DMS53 treated with DMSO at 0.1 percent for 48 hours (cell line): ENCODE results near the gene PLXNB2.

Experiments used
- DNase-seq: peaks from one replicate; lab custom pipeline; 2025; ENCODE audit not compliant: unreplicated experiment; lab: John Stamatoyannopoulos, UW

PLXNB2 gene

DNA sequence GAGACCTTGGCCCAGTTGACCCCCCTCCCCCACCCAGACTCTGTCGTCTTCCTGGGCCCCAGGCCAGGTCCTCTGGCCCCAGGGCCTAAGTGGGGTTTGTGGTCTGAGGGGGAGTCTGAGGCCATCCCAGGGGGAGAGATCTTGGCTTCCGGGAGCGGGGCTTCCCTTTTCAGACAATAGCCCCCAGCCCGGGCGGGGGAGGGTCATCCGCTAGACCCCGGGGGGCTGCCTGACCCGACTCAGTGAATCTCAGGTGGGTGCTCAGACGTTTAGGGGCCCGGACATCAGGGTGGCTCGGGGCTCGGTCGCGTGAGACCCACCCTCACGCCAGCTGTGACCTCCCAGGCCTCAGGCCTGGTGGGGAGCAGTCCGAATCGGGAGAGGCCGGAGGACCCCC lies 37.9 kb downstream of the PLXNB2 start:
- no peak for DNase-seq

DNA sequence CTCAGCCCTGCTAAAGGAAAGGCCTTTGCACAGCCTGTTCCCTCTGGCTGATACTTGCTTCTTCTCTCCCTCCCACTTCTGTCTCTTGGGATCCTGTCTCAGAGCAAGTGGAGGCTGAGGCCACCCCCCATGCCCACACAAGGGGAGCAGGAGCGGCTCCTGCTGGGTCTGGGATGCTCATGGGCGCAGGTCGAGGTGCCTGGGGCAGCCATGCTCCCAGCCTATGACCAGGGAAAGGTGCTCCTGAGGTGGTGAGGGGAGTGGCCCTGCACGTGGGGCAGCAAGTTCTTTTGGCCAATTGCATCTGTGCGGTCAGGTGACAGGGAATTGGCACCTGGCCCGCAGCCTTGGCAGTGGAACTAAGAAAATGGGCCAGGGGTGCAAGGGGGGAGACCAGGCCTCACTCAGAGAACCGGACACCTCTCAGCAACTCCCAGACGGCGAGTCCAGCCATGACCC lies 38.8 kb downstream of the PLXNB2 start:
- peak; percentile 33 for DNase-seq

DNA sequence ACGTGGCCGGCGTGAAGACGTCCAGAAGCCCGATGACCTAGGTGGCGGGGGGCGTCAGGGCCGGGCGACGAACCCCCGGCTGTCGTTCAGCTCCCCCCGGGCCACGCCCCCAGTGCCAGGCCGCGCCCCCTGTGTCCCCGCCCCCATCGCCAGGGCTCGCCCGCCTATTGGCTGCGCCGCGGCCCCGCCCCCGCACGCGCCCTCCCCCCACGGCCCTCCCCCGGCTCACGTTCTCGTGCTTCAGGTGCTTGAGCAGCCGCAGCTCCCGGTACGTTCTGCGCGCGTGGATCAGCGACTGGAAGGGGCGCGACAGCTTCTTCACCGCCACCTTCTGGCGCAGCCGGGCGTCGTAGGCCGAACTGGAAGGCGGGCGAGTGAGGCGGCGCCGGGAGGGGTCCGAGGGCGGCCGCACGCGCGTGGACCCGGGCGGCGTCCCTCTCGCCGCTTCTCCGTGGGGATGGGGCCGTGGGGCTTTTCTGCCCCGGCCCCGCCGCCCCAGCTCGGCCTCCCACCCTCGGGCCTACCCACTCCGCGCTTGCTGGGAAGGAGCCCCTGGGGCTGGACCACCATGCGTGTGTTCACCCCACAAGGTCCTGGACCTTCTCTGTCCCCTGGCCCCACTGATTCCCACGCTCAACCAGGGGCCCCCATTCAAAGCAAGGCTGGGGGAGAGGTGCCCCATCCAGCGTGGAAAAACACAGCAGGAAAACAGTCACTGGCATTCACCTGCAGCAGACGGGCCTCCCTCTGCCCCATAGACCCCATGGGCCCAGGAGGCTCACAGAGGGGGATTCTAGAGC lies 39.7 kb downstream of the PLXNB2 start:
- no peak for DNase-seq

DNA sequence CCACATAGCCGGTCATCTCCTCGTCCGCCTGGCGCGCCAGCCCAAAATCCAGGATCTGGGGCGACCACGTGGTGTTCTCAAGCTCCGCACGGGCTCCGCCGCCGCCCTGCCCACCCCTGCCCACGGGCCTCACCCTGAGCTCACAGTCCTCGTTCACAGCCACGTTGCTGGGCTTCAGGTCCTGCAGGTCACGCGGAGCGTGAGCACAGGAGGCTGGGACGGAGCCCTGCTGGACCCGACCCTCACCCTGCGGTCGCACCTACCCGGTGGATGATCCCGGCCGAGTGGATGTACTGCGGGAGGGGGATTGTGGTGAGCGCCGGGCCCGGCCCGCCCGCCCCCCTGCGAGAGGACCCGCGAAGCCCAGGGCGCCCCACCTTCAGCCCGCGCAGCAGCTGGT lies 40.5 kb downstream of the PLXNB2 start:
- no peak for DNase-seq

DNA sequence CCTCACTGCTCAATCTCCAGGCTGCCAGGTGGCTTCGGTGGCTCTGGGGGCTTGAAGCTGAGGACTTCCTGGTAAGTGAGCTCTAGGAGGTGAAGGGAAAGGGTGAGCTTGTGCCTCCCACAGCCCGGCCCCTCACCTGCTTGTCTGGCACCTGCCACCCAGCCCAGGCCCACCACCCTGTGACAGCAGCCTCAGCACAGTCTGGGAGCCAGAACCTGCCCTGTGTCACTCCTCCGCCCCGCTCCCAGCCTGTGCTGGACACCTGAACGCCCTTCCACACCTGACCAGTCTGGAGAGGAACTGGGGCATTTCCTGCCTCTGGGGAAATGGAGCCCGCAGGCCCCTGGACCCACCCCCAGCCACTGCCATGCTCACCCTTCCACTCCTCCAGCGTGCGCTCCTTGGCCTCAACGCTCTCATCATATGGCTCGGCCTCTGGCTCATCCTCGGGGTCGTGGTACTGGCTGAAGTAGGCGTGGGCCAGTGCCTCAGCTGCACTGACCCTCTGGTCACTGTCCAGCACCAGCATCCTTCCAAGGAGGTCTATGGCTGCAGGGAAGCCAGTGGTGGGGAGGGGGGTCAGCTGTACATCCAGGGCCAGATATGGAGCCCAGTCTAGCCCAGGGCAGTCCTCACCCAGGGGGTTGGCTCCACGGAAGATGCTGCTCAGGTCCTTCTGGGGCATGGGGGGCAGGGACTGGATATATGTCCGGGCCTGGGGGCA lies 42.3 kb downstream of the PLXNB2 start:
- no peak for DNase-seq

DNA sequence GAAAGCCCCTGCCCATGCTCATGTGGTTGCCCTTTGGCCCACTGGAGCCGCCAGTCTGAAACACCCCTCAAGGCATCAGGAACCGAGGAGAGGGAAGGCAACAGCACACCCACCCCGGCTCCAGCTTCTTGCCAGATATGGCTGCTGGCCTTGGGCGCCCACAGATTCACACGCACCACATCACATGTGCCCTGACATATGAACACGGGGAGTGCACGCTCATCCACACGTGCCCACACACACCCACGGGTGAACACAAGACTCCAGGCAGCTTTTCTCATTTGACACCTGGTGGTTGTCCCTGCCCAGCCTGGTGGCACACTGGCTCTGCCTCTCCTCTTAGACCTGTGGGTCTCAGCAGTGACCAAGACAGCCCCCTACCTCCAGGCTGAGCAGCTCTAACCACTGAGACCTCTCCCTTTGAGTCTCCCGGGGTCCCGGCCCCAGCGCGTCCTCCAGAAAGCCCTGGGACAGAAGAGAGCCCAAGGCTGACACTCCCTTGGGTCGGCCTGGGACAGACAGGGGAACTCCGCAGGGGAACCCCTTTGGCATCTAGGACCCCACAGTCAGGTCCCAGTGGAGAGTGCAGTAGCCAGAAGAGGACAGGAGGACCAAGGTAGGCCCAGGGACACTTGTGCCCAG lies 43.2 kb downstream of the PLXNB2 start:
- DNase-seq: no peak

DNA sequence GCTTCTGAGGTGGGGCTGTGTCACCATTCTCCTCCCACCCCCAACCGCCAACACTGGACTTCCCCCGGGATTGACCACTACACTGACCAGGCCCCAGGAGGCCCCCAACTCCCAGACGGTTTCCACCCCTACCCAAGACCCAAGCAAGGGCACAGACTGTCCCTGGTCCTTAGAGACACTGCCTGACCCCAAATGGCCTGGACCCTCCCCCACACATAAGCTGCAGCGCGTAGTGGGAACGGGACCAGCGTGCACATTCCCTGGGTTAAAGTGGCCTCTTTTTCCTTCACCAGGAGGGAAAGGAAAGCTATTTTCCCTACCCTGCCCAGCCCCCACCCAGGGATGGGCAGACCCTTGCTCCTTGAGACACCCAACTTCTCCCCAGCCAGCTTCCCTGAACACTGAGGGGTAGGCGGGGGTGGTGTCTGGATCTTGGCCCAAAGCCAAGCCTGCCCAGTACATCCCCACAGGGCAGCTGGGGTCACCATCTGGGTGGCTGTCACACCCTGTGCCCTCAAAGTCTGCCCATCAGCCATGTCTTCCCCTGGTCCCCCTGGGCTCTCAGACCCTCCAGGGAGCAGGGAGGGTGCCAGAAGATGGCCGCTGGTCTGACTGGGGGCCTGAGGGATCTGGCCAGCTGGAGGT lies 44.4 kb downstream of the PLXNB2 start:
- no peak for DNase-seq

DNA sequence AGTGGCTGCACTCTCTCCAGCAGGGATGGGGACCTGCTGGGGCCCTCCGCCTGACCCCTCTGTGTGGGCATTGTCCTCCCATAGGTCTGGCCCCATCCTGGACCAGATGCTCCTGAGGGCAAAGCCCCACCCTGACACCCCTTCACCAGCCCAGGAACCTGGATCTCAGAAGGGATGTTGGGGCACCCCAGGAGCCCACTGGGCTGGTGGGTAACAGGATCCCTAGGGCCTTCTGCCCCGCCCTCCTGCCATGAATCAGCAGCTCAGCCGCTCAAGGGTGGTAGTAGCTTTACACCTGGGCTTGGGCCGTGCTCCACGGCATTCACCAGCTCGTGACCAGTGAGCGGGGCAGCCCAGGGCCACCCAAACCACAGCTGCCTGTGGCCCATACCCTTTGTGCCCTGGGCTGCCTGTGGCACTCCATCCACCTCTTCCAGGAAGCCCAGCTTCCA lies 45.0 kb downstream of the PLXNB2 start:
- no peak for DNase-seq

DNA sequence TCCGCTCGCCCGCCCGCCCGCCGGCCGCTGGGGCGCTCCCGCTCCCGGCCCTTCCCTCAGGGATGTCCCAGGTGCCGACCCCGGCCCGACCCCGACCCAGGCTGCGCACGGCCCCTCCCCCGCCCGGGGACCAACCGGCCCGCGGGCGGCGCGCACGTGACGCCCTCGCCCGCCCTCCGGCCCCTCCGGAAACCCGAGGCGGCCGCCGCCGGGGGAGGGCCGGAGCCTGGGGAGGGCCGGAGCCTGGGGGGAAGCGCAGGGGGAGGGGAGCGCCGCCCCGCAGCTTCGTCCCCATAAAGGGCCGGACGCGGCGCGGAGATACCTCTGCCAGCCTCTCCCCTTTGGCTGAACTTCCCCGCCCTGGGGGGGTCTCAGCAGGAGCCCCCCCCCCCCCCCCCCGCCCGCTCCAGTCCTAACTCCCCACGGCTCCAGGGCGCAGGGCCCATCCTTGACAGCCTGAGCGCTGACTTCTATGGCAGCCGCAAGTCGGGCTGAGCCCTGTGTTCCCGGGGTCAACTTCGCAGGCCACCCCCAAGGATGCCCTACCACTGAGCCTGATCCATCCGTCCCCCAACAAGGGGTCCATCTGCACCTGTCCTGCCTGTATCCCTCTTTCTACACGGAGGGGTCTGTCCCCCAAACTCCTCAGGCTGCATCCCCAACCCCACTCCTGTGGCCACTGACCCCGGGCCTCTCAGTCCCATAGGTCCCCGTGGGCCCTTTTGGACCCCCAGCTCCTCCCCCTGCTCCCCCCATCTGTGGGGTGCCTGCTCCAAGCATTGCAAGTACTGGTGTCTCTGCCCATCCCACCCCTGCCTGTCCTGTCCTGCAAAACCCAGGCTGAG lies 45.6 kb downstream of the PLXNB2 start, which contains the start of gene MAPK12:
Gene MAPK12 (minus strand): TSS at position 69 of the 845 bp plus-strand sequence. CDS start 174 bp downstream, outside the sequence.
- DNase-seq: no peak

DNA sequence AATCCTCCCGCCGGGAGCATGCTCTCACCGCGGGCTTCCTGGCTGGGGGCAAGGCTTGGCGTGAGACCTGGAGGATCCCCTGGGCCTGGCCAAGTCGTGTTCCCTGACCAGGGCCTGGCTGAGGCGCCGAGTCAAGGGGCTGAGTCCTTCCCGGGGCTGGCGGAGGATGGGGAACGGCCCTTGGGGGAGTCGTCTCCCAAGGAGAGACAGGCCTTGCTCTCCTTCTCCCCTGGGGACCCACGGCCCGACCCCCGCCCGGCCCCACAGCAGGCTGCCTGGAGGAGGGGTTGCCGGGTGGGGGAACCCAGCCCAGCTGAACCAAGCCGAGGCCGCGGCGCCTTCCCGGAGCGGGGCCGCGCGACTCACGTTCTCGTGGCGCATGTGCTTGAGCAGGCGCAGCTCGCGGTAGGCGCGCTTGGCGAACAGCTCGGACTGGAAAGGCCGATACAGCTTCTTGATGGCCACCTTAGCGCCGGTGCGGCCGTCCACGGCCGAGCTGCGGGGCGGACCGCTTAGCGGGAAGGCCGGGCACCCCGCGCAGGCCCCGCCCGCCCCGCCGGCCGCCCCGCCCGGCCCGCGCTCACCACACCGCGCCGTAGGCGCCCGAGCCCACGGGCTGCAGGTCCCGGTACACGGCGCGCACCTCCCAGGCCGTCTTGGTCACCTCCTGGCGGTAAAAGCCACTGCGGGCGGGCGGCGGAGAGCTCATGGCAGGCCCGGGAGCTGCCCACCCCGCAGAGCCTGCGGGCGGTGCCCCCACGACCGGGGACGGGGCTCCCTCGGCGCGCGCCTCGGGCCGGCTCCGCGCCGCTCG lies 46.4 kb downstream of the PLXNB2 start:
- no peak for DNase-seq

DNA sequence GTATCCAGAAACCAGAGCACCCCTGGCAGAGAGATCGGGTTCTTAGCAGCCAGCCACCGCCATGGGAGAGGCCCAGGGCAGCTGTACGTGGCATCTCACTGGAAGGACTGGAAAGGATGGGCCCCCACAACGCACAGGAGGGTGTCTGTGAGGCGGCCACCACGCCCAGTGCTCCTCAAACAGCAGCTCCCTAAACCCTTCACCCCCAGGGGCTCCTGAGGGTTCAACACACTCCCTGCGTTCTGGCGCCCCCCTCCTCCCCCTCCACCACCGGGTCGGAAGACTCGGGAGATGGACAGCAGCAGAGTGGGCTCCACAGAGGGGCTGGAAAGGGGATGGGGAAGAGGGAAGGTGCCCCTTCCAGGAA lies 47.0 kb downstream of the PLXNB2 start:
- DNase-seq: no peak

DNA sequence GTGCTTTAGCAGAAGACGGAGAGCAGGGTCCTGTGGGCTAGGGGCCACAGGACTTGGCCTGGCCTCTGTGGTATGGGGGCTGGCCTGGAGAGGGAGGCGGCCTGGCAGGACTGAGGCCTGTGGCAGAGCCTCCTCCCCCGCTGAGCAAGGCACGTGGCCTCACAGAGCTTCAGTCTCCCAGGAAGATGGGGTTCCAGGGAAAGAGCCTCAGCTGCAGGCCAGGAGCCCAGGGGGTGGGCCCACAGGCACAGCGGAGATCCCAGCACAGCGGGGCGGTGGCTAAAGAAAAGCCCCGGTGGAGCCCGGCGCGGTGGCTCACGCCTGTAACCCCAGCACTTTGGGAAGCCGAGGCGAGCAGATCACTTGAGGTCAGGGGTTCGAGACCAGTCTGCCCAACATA lies 48.1 kb downstream of the PLXNB2 start:
- DNase-seq: no peak

DNA sequence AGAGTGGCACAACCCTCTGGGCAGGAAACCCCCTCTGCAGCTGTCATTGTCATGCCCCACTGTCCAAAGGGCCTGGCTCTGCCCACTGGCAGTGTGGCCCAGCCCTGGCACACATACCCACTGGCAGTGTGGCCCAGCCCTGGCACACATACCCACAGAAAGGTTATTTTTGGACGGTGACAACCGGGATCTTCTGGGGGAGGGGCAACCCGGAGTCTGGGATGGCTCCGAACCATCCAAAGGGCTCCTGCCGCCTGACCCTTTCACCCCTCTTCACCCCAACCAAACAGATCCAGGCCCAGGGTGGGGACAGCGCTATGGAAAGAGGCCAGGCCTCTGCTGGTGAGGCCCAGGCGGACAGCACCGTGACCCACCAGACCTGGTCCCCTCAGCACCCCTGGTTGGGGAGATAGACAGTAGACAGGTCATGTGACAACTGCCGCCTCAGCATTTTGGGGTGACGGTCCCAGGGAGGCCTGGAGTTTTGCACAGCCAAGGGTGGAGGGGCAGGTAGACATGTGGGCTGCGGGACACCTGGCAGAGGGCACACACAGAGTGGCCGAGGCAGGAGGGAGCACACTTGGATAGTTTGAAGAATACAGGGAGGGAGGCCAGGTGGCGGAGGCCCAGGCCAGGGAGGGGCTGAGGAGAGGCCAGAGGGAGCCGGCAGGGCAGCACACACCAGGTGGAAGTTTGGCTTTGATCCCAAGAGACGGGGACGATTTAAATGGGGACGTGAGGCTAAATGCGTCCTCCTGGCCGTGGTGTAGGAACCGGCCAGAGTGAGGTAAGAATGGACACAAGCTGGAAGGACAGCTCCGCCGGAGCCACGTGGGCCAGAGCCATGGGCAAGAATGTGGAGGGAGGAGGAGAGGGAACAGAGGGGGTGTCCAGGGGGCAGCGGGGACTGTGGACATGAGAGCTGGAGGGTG lies 48.8 kb downstream of the PLXNB2 start:
- DNase-seq: no peak

DNA sequence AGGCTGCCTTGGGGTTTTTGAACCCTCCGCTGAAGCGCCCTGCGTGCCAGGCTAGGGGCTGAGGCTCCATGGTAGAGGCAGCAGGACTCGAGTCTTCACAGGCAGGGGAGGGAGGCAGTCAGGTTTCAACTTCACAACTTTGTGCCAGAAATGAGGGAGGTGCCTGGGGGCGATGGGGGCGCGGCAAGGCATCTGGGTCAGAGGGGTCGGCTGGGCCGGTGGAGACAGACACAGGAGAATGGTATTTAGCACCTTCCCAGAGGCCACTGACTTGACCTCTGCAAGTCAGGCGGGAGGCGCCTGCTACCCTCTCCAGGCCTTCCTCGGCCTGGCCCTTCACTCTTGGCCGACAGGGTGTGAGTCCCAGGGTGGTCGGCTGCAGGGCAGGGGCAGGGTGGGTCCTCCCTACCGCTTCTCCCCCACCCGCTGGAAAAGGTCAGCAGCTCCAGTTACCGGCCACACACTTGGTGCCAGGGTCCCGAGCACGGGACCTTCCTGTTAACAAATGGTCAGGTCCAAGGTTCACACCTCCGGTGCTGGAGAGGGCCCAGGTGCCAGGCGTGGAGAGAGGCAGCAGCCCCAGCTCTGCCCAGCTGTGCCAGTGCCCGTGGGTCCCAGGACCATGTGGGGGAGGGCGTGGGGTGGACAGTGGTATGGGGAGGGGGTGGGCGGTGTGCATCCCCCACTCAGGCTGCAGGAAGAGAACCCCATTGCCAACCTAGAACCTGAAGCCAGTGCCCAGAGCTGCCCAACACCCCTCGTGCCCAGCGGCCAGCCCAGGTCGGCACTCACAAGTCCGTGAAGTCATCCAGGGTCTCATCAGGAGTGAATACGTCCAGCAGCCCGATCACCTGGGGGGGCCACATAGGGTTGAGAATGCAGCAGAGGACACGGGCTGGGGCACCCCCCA lies 49.7 kb downstream of the PLXNB2 start:
- DNase-seq: no peak

DNA sequence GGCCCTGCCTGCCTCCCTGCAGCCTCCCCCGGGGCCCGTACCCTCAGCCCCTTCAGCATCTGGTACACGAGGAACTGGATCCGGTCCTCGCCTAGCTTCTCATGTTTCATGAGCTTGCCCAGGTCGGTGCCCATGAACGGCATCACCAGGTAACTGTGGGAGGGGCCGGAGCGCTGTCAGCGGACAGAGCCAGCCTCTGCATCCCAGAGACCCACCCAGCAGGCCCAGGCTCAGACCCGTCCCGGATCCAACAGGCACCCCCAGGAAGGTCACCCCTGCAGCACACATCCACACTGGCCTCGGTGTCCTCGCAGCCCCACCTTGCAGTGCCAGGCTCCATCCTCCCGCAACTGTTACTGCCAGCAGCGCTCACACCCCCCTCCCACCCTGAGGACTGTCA lies 50.4 kb downstream of the PLXNB2 start:
- no peak for DNase-seq

DNA sequence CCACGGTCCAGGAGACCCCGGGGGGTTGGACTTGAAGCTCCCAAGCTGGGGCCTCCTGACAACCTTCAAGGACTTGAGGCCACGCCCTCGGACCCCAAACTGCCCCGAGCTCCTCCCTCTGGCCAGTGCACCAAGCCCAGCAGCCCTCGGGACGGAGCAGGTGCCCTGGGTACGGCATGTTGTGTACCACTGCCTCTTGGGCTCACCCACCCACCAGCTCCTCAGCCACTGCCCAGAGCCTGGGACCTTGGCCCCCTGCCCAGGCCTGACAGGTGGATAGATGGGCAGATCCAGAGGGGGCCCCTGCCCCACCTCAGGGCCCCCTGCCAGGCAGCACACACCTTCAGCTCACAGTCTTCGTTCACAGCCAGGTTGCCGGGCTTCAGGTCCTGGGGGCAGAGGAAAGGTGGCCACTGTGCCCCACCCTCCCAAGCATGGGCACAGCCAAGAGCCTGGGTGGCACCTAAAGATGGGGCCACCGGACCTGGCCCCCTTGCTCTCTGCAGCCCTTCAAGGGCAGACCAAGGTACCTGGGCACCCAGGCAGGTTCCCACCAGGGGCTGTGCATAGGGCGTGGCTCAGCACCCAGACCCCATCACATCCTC lies 51.1 kb downstream of the PLXNB2 start:
- DNase-seq: no peak

DNA sequence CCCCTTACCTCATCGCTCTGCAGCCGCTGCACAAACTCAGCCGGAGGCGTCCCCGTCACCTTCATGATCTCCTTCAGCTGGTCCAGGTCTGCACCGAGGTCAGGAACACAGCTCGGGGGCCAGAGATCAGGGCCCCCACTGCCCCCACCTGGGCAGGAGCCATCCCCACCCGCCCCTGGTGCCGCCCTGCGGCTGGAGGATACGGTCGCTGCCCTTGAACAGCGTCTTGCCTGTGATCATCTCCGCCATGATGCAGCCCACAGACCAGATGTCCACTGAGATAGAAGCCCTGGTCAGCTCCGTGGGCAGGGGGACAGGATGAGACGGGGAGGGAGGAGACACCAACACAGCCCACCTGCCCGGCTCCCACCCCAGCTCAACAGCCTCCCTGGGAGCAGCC lies 51.8 kb downstream of the PLXNB2 start:
- no peak for DNase-seq
